ENCODE data around the gene SCARB2. TPM values are rescaled to one million over a fixed set of nuclear protein-coding genes. Genes with fewer than 3 reads are reported as not detected.

Gene SCARB2
- total RNA-seq, 1 donor from 2014 or later, result 330 TPM

GRCh38 chr4:76178296-76178695 is 35.3 kb downstream of the SCARB2 start:
- TF ChIP-seq CTCF (IDR thresholded peaks at IDR 0.05; ENCODE audit: partially characterized antibody, unreplicated experiment), result no peak
- Mint-ChIP-seq H3K4me1 (ENCODE audit: low read depth, unreplicated experiment) (no peaks in the 10 kb centered on the region), H3K27ac (ENCODE audit: unreplicated experiment) (no peak overlapping the region), H3K4me3 (ENCODE audit: unreplicated experiment) (no peak overlapping the region), H3K27me3 (ENCODE audit: unreplicated experiment) (peaks cover 1% of the 10 kb centered on the region), H3K36me3 (ENCODE audit: unreplicated experiment) (no peaks in the 10 kb centered on the region), H3K9me3 (ENCODE audit: unreplicated experiment) (no peaks in the 10 kb centered on the region)
- DNase-seq, result no peak

- no peak for TF ChIP-seq CTCF (IDR thresholded peaks at IDR 0.05; ENCODE audit: partially characterized antibody, unreplicated experiment)
- no peak overlapping the region for H3K4me3 Mint-ChIP-seq (ENCODE audit: unreplicated experiment)
- H3K4me1 Mint-ChIP-seq (ENCODE audit: low read depth, unreplicated experiment), result no peaks in the 10 kb centered on the region
- peaks cover 1% of the 10 kb centered on the region for H3K27me3 Mint-ChIP-seq (ENCODE audit: unreplicated experiment)
- DNase-seq, result no peak
- no peak overlapping the region for H3K27ac Mint-ChIP-seq (ENCODE audit: unreplicated experiment)
- H3K36me3 Mint-ChIP-seq (ENCODE audit: unreplicated experiment), result no peaks in the 10 kb centered on the region
- no peaks in the 10 kb centered on the region for H3K9me3 Mint-ChIP-seq (ENCODE audit: unreplicated experiment)
Measured at GRCh38 chr4:76177709-76178108, 35.9 kb downstream of the SCARB2 start.

- peaks cover 3% of the 10 kb centered on the region for H3K27me3 Mint-ChIP-seq (ENCODE audit: unreplicated experiment)
- H3K4me1 Mint-ChIP-seq (ENCODE audit: low read depth, unreplicated experiment), result no peaks in the 10 kb centered on the region
- TF ChIP-seq CTCF (IDR thresholded peaks at IDR 0.05; ENCODE audit: partially characterized antibody, unreplicated experiment), result no peak
- DNase-seq, result no peak
- H3K36me3 Mint-ChIP-seq (ENCODE audit: unreplicated experiment), result no peaks in the 10 kb centered on the region
- no peaks in the 10 kb centered on the region for H3K9me3 Mint-ChIP-seq (ENCODE audit: unreplicated experiment)
- no peak overlapping the region for H3K4me3 Mint-ChIP-seq (ENCODE audit: unreplicated experiment)
- H3K27ac Mint-ChIP-seq (ENCODE audit: unreplicated experiment), result no peak overlapping the region
Measured at GRCh38 chr4:76175336-76175735, 38.3 kb downstream of the SCARB2 start.

GRCh38 chr4:76174216-76174615 is 39.4 kb downstream of the SCARB2 start:
- DNase-seq, result no peak
- no peak overlapping the region for H3K27ac Mint-ChIP-seq (ENCODE audit: unreplicated experiment)
- H3K4me3 Mint-ChIP-seq (ENCODE audit: unreplicated experiment), result no peak overlapping the region
- TF ChIP-seq CTCF (IDR thresholded peaks at IDR 0.05; ENCODE audit: partially characterized antibody, unreplicated experiment), result no peak
- no peaks in the 10 kb centered on the region for H3K36me3 Mint-ChIP-seq (ENCODE audit: unreplicated experiment)
- H3K4me1 Mint-ChIP-seq (ENCODE audit: low read depth, unreplicated experiment), result no peaks in the 10 kb centered on the region
- no peaks in the 10 kb centered on the region for H3K9me3 Mint-ChIP-seq (ENCODE audit: unreplicated experiment)
- H3K27me3 Mint-ChIP-seq (ENCODE audit: unreplicated experiment), result peaks cover 1% of the 10 kb centered on the region

GRCh38 chr4:76168688-76169087 is 44.9 kb downstream of the SCARB2 start:
- no peak overlapping the region for H3K27ac Mint-ChIP-seq (ENCODE audit: unreplicated experiment)
- H3K4me3 Mint-ChIP-seq (ENCODE audit: unreplicated experiment), result no peak overlapping the region
- peaks cover 4% of the 10 kb centered on the region for H3K36me3 Mint-ChIP-seq (ENCODE audit: unreplicated experiment)
- no peak for DNase-seq
- no peaks in the 10 kb centered on the region for H3K9me3 Mint-ChIP-seq (ENCODE audit: unreplicated experiment)
- peaks cover 6% of the 10 kb centered on the region for H3K27me3 Mint-ChIP-seq (ENCODE audit: unreplicated experiment)
- TF ChIP-seq CTCF (IDR thresholded peaks at IDR 0.05; ENCODE audit: partially characterized antibody, unreplicated experiment), result no peak
- no peaks in the 10 kb centered on the region for H3K4me1 Mint-ChIP-seq (ENCODE audit: low read depth, unreplicated experiment)

All from glutamatergic neuron (in vitro differentiated cells).